Subcutaneous abdominal adipose tissue (tissue), 5 donors: ENCODE measurements around the gene NT5DC4.
"Not testable (repeated sequence)": the region's sequence is repeated elsewhere in the genome, so short reads cannot be mapped to it uniquely, and the experiment has no call there.

Experiments used
- H3K27ac ChIP-seq: one replicate; pipeline ENCODE4 v1.7.0; 2013; ENCODE audit warnings: low read depth, mild to moderate bottlenecking, inconsistent platforms, low read length, moderate library complexity
- H3K27me3 ChIP-seq, 5 donors: one replicate each; pipeline ENCODE4 v1.7.0; 2013; ENCODE audit warnings: low read length in 5 of 5, inconsistent platforms in 1 of 5; ENCODE audit not compliant: control insufficient read depth in 5 of 5, insufficient read depth in 4 of 5
- H3K36me3 ChIP-seq, 5 donors: one replicate each; pipeline ENCODE4 v1.7.0; 2013; ENCODE audit warnings: low read length in 5 of 5; ENCODE audit not compliant: control insufficient read depth in 5 of 5, insufficient read depth in 5 of 5
- H3K4me1 ChIP-seq, 5 donors: one replicate each; pipeline ENCODE4 v1.7.0; 2013; ENCODE audit warnings: low read length in 5 of 5, mild to moderate bottlenecking in 3 of 5, moderate library complexity in 1 of 5; ENCODE audit not compliant: control insufficient read depth in 5 of 5, insufficient read depth in 5 of 5
- H3K4me3 ChIP-seq, 5 donors: one replicate each; pipeline ENCODE4 v1.7.0; 2013; ENCODE audit warnings: low read length in 5 of 5, low read depth in 1 of 5
- H3K9ac ChIP-seq, 5 donors: one replicate each; pipeline ENCODE4 v1.7.0; 2013; ENCODE audit warnings: low read length in 5 of 5, mild to moderate bottlenecking in 4 of 5, moderate library complexity in 3 of 5
- H3K9me3 ChIP-seq, 5 donors: one replicate each; pipeline ENCODE4 v1.7.0; 2013; ENCODE audit warnings: low read length in 5 of 5; ENCODE audit not compliant: control insufficient read depth in 5 of 5
- donor health status: healthy.
- donor health status: healthy.
- donor health status: healthy.
- donor health status: healthy.
- donor health status: healthy.

Gene NT5DC4

DNA sequence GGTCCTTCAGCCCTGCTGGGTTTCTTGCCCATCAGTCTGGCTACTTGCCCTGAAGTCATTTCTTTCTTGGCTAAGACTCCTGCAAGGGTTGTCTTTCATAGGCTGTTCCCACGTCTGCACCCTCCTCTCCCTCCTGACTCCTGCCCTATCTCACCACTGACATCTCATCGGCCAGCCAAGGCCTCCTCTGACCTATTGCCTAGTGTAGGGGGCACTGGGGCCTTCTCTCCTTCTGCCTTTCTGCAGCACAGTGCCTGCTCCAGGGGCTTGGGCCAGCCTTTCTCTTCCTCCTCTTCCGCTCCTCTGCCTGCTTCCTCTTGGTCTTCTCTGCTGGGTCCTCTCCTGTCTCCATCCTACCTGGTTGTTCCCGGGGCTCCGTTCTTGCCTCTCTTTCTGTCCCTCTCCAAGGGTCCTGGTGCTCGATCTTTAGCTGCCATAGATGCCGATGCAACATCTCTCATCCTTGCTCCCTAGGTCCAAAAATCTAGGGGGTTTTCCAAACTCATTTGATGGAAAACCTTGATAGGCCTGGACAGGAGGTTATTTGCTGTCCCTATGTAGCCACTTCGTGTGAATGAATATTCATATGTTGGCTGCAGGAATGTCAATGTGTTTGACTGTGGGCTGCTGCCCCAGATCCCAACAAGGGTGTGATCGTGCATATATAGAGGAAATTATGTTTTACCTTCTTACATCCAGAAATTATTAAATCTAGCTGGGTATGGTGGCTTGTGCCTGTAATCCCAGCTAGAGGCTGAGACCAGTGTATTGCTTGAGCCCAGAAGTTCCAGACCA is 9.7 kb upstream of the NT5DC4 start:
- Histone ChIP-seq H3K4me1 (peaks cover 0 to 10% (median 0%) of the 10 kb centered on the region in 5 donors), H3K27me3 (peaks cover 0 to 12% (median 2%) of the 10 kb centered on the region in 5 donors), H3K9ac (no peak overlapping the region), H3K9me3 (no peaks in the 10 kb centered on the region), H3K4me3 (no peak overlapping the region), H3K27ac (no peak overlapping the region), H3K36me3 (no peaks in the 10 kb centered on the region)

DNA sequence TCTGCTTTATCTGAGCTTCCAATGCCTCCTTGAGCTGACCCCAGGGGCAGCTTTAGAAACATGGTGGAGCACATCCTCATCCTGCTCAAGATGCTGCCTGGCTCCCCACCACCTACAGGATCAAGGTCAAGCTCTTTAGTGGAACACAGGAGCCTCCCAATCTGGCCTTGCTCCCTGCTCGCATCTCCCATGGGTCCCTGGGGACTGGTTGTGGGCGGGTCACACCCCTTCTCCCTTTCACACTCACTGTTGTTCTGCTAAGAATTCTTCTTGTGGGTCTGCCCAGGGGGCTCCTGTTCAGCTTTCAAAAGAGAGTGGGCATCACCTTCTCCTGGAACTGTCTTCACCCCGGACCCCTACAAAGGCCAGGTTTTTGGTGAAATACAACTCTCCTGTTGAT is 8.4 kb upstream of the NT5DC4 start:
- no peaks in the 10 kb centered on the region for H3K36me3 ChIP-seq
- no peaks in the 10 kb centered on the region for H3K9me3 ChIP-seq

GRCh38 chr2:112712903-112713584 is 7.8 kb upstream of the NT5DC4 start:
- Histone ChIP-seq H3K36me3 (no peaks in the 10 kb centered on the region), H3K4me1 (peaks cover 0 to 4% (median 0%) of the 10 kb centered on the region in 5 donors), H3K4me3 (no peak overlapping the region), H3K9ac (no peak overlapping the region), H3K9me3 (peaks cover 0 to 2% (median 0%) of the 10 kb centered on the region in 5 donors), H3K27ac (no peak overlapping the region), H3K27me3 (peaks cover 0 to 7% (median 0%) of the 10 kb centered on the region in 5 donors)

More for the DNA sequence above, 8.4 kb upstream of the NT5DC4 start:
- no peak overlapping the region for H3K27ac ChIP-seq
- H3K4me3 ChIP-seq = no peak overlapping the region
- H3K9ac ChIP-seq = no peak overlapping the region
- peaks cover 0 to 8% (median 0%) of the 10 kb centered on the region in 5 donors for H3K4me1 ChIP-seq
- peaks cover 0 to 11% (median under 1%) of the 10 kb centered on the region in 5 donors for H3K27me3 ChIP-seq

DNA sequence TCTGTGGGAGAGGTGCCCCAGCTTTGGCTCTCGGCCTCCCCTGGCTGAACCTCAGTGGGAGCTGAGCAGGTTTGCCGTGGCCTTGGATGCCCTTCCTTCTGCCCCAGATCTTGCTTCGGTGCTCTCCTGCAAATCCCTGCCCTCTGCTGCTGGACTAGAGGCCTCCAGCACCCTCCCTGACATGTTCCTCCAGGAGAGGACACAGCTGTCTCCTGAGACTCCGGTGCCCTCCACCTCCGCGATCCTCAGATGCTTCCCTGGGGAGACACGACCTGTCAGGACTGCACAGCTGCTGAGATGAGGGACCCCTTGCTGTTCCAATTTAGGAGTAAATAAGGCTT is 7.3 kb upstream of the NT5DC4 start:
- H3K4me3 ChIP-seq = no peak overlapping the region
- H3K27me3 ChIP-seq = peaks cover 0 to 7% (median 0%) of the 10 kb centered on the region in 5 donors
- peaks cover 0 to 4% (median 0%) of the 10 kb centered on the region in 5 donors for H3K4me1 ChIP-seq
- peaks cover 0 to 3% (median 0%) of the 10 kb centered on the region in 5 donors for H3K9me3 ChIP-seq
- no peak overlapping the region for H3K27ac ChIP-seq
- H3K36me3 ChIP-seq = no peaks in the 10 kb centered on the region
- no peak overlapping the region for H3K9ac ChIP-seq

DNA sequence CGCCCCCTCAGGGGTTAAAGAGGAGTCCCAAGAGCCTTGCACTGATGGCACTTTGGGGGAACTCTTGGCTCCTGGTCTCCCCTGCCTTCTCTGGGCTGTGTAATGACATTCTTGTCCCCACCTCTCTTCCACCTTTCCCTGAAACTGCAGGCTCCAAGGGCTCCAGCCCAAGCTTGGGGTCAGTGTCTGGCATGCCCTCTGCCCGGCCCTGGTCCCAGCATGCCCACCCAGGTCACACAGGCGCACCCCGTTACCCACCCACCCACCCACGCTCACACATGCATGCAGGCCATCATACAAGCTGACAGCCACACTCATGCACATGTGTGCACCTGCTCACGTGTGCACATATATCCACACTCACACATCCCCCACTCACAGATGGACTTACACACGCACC is 6.9 kb upstream of the NT5DC4 start:
- H3K4me1 ChIP-seq = peaks cover 0 to 4% (median 0%) of the 10 kb centered on the region in 5 donors
- H3K4me3 ChIP-seq = no peak overlapping the region
- H3K27ac ChIP-seq = no peak overlapping the region
- H3K9me3 ChIP-seq = peaks cover 0 to 3% (median 0%) of the 10 kb centered on the region in 5 donors
- H3K27me3 ChIP-seq = peaks cover 0 to 7% (median 0%) of the 10 kb centered on the region in 5 donors
- H3K9ac ChIP-seq = no peak overlapping the region
- no peaks in the 10 kb centered on the region for H3K36me3 ChIP-seq

DNA sequence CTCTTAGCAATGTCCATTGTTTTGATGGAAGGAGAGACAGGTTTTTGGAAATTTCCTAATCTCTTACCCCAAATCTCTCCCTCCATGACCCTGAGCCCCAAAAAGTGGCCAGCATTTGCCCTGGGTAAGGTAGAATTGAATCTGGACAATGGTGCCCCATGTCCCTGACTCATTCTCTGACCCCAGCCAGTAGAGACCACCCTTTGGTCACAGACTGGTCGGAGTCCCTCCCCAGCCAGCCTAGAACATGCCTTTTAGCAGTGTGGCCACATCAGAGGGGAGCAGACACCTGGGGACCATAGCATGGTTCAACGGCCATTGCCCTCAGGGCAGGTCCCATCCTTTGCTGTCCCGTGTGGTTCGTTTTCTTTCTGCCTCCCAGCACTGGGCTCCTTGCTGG is 6.5 kb upstream of the NT5DC4 start:
- H3K9ac ChIP-seq = no peak overlapping the region
- peaks cover 0 to 4% (median 0%) of the 10 kb centered on the region in 5 donors for H3K4me1 ChIP-seq
- H3K36me3 ChIP-seq = no peaks in the 10 kb centered on the region
- no peak overlapping the region for H3K4me3 ChIP-seq
- H3K27ac ChIP-seq = no peak overlapping the region
- peaks cover 0 to 3% (median 0%) of the 10 kb centered on the region in 5 donors for H3K9me3 ChIP-seq
- H3K27me3 ChIP-seq = peaks cover 0 to 7% (median 0%) of the 10 kb centered on the region in 5 donors

GRCh38 chr2:112714836-112715631 is 5.8 kb upstream of the NT5DC4 start:
- Histone ChIP-seq H3K36me3 (no peaks in the 10 kb centered on the region), H3K27me3 (peaks cover 0 to 7% (median 0%) of the 10 kb centered on the region in 5 donors), H3K4me3 (no peak overlapping the region), H3K9me3 (peaks cover 0 to 3% (median 0%) of the 10 kb centered on the region in 5 donors), H3K4me1 (peaks cover 0 to 4% (median 0%) of the 10 kb centered on the region in 5 donors), H3K9ac (no peak overlapping the region), H3K27ac (no peak overlapping the region)

GRCh38 chr2:112716094-112716493 is 4.7 kb upstream of the NT5DC4 start:
- H3K4me1 ChIP-seq, H3K9ac ChIP-seq, H3K4me3 ChIP-seq, H3K9me3 ChIP-seq, H3K27ac ChIP-seq, H3K36me3 ChIP-seq, H3K27me3 ChIP-seq: not testable (repeated sequence)

- not testable (repeated sequence) for H3K4me1 ChIP-seq, H3K9ac ChIP-seq, H3K27me3 ChIP-seq, H3K9me3 ChIP-seq, H3K36me3 ChIP-seq, H3K27ac ChIP-seq, H3K4me3 ChIP-seq
Measured at GRCh38 chr2:112716826-112717352, 3.9 kb upstream of the NT5DC4 start.
